ENCODE data around the gene GCSAM.

GCSAM gene

DNA sequence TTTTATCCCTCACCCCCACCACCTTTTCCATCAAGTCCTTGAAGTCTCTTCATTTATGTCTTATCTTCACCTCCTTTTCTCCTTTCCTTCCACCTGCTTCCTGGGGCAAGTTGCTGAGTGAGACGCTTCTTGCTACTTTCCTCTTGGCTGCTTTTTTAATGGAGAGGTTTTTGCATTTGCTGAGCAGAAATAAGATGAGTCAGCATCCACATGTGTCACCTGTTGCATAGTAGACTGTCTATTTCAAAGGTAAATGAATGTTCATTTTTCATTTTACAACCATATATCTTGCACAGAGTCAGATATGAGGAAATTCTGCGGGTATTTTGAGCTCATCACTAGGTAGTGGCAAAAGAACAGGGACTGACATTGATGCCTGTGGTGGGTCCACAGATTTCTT, 28.3 kb downstream of the GCSAM start:
- no peak for DNase-seq (ENCODE audit: low read depth, low spot score)

DNA sequence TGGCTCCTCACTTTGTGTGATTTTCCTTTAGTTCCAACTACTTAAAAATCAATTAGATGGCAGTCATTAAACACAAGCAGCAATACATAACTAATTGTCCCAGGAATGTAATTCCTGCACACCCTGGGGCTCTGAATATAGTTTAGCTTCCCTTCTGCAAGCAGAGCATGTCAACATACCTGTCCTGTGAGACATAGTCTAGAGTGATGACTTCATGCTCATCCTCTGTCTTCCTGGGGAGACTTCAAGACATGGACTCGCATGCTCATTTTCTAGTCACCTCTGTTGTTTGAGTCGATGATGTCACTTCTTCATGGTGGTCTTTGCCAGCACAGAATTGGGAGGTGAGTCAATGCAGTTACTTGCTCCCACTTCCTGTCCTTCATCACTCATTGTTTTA, 31.1 kb downstream of the GCSAM start:
- no peak for DNase-seq (ENCODE audit: low read depth, low spot score)

DNA sequence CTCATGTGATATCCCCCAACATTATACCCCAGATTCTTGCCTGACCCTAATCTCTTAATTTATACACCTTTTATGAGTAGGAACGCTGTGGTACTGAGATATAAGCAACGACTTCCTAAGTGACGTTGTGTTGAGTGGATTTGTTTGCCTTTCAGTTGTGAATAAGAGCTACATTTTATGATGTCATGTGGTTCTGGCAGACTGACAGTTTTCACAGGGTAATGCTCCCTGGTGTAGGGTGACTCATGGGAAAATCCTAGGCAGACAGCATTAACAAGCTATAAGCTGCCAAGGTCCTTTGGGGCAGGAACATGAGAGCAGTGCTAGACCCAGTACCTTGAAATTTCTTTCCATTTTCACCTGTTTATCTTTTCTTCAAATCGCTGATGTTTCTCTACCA, 35.7 kb downstream of the GCSAM start:
- DNase-seq (ENCODE audit: low read depth, low spot score), result peak; percentile 93

DNA sequence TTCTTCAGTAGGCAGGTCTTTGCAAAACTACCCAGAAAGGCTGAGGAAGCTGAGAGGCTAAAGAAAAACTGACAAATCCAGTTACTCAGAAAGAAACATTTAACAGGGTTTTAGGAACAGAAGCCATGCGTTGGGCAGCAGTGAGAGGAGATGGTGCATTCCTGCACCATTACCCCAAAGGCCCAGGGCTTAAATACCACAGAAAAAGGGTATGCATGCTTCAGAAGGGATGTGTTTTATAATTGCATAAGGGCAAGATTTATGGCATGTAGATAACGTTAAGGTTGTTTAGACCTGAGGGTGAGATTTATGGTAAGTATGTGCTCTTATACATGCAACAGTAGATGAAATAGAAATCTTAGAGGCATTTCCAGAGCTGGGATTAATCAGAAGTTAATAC, 36.9 kb downstream of the GCSAM start:
- DNase-seq (ENCODE audit: low read depth, low spot score), result no peak

DNA sequence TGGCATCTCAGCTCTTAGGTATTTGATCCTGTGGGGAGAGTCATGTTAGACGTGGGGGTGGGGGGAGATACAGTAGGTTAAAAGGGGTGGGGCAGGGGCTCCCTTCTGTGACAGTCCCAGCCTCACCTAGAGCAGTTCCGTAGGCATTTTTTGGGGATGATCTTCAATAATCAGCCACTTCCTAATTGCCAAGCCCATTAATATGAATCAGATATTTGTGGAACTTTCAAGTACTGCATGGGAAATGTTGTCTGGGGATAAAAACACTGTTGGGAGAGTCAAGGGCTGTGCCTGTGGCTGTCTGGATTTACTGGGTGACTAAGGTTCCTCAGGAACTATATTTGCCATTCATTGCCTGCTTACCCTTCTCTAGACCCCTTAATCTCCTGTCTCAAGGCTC, 37.3 kb downstream of the GCSAM start:
- no peak for DNase-seq (ENCODE audit: low read depth, low spot score)

DNA sequence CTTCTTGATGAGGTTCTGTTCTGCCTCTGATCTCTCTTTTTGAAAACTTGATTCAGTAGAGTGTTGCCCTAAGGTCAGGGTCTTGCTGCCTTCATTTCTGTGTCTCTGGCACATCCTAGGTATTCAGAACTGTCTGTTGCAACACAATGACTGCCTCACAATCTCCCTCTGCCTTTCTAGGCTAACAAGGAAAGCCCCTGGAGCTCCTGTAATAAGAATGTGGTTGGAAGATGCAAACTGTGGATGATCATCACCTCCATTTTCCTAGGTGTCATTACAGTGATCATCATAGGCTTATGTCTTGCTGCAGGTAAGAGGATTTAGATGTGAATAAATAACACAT, 39.9 kb downstream of the GCSAM start:
- no peak for DNase-seq (ENCODE audit: low read depth, low spot score)

DNA sequence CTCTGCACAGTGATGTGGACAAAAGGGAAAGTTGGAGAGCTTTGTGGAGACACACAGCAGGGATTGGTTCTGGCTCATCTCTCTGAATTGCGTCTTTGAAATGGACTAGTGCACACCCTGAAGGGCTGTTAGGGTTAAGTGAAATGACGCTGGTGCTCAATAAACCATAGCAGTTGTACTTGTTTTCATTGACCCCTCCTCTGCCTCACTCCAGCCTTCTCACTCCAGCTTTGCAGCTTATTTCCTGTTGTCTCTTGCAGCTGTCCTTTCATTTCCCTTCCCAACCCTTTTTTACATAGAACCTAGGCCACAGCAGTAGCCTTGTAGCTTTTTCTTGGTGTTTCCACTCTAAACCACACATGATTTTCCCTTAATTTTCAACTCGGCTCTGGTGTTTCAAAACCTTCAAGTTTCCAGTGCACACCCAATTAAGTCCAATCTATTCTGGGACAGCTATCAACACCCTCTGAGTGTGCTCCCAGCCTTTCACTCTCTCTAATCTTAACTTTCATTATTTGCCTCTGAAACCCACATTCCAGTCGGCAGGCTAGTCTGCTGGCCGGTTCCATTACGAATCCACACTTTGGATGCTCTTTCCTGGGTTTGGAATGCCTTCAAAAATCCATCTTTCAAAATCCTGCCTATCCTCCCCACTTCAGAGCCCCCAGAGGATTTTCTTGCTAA, 40.4 kb downstream of the GCSAM start:
- DNase-seq (ENCODE audit: low read depth, low spot score), result no peak

DNA sequence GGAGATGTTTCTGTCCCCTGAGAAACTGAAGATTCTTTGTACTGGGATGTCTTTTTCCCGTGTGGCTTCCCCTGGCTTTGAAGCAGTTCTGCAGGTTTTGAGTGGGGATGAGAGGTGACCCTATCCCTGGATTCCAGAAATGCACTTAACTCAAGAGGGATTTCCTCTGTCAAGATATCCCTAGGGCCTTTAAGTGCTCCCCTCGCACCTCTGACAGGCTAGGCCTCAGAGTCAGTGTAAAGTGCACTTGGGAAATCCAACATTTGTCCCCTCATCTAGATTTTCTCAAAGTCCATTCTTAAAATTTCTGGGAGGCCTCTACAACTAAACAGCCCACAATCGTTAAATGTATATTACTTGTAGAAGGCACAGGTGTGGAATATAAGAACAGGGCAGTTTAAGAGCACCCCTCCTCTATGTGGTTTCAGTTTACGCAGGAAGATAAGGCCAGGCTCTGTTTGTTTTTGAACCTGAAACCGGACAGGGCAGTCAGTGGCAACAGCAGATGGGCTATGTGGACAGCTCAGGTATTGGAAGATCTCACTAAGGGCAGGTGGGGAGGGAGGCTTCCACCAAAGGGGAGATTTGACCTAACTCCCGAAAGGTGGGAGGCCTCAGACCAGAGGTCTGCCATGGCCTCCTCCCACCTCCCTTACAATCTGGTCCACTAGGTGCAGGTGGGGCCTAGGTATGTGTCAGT, 42.0 kb downstream of the GCSAM start:
- DNase-seq (ENCODE audit: low read depth, low spot score), result no peak

DNA sequence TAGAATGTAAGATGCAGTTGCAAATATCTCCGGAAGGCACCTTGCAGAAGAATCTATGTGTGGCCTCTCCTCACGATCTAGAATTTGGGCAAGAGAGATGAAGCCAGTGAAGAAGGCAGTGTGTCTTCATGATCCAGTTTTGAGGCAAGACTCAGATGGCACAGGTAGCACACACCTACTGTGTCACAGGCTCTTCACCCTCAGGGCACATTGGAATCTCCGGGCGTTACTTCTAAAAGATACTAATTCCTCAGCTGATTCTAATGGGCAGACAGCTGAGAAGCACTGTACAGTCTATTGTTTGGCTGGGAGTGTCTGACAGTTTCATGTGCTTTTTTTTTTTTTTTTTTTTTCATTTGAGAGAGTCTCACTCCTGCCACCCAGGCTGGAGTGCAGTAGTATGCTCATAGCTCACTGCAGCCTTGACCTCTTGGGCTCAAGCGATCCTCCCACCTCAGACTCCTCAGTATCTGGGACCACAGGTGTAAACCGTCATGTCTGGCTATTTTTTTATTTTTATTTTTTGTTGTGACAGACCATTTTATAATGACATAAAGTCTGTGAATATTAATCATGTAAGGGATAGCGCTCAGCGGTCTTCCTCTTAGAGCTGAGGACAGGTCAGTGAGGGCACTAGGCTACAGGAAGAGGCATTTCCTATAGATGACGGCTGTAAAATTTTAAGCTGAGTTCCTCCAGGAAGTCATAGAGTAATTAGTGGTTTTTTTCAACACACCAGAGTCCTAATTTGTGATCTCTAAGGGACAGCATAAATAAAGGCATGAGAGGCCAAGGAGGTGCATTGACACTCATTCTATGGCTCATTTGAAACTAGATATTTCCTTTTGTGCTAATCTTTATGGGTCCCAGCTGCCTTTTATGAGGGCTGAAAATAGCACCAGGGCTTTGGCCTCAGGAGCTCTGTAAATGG, 42.8 kb downstream of the GCSAM start:
- no peak for DNase-seq (ENCODE audit: low read depth, low spot score)

DNA sequence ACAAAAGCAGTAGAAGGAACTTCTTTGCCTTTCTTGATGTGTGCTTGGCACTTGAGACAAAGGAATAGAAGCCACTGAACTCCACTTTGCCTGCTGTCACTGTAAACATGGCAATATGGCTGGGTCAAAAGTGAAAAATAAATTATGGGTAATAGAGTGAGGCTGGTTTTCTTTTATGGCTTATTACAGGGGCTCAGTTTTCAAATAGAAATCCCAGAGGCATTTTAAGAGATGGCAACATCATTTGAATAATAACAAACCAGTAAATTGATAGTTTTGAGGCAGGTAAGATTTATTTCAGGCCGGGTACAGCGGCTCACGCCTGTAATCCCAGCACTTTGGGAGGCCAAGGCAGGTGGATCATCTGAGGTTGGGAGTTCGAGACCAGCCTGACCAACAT, 44.1 kb downstream of the GCSAM start:
- no peak for DNase-seq (ENCODE audit: low read depth, low spot score)

DNA sequence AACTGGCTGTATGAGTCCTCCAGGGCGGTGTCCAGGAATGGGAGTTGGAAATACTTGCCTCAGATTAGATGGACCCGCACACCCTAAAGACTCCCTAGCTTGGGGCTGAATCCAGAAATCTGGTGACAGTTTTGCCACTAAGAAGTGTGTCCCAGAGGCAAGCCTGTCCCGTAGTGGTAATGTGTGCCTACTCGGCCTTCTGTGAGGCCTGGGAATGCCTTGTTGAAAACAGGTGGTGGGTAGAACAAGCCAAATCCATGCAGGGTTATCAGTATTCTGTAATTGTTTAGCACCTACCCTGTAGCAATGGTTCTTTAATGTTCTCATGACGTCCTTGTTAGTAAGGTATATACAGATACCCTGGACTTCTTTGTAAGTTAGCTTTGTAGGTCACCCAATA, 45.3 kb downstream of the GCSAM start:
- DNase-seq (ENCODE audit: low read depth, low spot score), result no peak

DNA sequence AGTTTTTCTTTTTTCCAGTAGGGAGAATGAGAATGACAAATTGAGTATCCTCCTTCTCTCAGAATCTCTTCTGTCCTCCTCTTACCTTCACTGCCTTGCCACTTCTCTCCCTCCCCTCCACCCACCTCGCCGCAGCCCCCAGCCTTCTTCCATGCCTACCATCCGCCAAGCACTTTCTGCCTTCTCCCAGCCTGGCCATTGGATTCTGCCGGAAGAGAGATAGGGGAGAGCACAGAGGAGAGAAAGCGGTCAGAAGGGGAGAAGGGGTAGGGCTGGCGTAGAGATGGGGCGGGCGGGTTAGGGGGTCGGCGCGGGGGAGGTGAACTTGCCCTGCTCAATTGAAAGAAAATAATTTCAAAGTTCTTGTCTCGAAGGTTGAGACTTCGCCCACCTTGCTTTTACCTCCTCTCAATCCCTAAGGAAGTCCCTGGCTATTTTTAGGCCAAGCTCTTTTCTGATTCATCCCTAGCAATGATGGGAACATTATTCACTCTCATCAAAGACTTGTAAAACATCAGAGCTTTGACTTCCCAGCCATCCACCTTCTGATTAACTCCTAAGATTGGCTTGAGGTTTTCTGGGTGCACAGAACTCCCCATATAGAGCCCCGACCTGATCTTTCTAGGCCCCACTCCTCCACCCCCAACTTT, 46.0 kb downstream of the GCSAM start:
- no peak for DNase-seq (ENCODE audit: low read depth, low spot score)

DNA sequence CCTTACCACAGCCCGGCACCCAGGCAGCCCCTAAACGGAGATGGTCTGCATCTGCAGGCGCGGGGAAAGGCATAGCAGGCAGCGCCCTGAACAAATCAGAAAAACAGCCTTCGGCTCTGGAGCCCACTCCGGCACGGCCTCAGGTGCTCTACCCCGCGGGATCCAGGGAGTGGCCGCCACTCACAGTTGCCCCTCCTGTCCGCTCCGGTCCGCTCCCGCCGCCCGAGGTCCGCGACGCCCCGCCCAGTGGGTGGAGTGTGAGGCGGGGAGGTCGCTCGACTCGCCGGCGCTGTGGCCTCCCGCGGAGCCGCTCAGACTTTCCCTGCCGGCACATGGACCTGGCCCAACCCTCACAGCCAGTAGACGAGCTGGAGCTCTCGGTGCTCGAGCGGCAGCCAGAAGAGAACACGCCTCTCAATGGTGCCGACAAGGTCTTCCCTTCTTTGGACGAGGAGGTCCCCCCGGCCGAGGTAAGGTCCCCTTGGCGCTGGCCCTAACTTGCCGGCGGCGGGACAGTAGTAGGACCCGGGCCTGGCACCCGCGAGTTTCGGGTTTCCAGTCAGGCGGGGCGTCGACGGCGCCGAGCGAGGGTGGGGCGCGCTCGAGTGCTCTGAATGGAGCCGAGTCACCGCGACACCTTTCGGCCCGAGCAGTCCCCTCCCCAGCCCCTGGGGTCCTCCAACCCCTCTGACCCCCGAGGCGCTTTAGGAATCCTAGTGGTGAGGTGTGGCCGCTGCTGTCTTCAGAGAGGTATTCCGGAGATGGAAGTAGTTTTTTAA, 46.8 kb downstream of the GCSAM start, which contains the start of gene C3orf52:
C3orf52 (plus strand) TSS at position 314 of the 779 bp plus-strand sequence; CDS start at position 333, 19 bp downstream.
- DNase-seq (ENCODE audit: low read depth, low spot score), result peak; percentile 58

DNA sequence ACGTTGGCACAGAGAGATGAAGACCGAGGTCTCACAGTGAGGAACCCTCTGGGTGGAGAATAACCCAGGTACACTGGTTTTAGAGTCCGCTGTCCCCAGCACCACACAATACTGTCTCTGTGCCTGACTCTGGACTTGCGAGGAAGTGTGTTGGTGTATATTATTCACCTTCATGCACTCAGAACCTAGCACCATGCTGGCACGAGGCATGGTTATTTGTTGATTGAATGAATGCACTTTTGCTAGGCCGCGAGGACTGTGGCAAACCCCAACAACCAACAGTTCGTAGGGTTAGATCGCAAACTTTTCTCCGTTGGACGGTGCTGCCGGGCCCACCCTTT, 47.3 kb downstream of the GCSAM start:
- no peak for DNase-seq (ENCODE audit: low read depth, low spot score)

DNA sequence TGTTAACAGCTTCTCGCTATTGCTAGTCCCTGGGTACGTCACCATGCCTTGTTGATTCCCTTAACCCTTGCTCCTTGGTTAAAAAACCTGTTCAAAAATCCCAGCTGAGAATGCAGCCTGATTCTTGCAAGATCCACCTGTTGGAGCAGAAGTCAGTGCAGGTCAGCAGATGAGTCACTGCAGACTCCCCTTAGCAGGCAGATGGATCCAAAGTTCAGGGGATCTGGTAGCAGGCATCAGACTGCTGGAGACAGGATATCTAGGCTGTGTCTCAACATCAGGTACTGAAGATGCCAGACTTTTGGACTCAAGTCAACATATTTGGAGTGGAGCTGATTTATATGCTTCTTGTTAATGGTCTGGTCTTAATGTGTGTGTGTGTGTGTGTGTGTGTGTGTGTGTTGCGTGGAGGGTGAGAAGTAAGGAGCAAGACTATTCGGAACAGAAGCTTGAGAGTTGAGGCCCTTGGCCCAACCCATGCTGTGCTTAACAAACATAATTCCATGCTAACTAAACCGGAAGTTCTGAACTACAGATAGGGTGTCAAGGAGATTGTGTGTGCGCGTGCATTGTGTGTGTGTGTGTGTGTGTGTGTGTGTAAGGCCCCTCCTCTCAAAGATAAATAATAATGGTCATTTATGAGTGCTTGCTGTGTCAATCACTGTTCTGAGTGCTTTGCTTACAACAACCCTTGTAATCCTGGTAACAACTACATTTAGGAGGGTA, 47.9 kb downstream of the GCSAM start:
- no peak for DNase-seq (ENCODE audit: low read depth, low spot score)

DNA sequence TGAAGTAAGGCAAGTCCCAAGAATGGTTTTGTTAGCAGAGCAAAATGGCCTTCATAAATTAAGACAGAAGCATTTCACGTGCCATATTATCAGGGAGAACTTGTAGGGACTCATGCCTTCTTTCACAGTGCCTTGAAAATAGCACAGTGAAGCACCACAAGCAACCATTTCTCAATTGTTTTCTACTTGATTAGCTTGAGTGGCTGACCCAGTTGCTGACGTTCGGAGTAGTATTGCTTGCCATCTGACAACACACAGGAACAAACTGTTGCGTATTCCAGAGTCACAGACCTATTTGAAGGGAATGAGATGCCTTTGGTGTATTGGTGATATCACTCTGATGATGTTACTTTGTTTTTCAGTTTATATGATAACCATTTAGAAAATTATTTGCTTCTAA, 49.8 kb downstream of the GCSAM start:
- DNase-seq (ENCODE audit: low read depth, low spot score), result no peak

DNA sequence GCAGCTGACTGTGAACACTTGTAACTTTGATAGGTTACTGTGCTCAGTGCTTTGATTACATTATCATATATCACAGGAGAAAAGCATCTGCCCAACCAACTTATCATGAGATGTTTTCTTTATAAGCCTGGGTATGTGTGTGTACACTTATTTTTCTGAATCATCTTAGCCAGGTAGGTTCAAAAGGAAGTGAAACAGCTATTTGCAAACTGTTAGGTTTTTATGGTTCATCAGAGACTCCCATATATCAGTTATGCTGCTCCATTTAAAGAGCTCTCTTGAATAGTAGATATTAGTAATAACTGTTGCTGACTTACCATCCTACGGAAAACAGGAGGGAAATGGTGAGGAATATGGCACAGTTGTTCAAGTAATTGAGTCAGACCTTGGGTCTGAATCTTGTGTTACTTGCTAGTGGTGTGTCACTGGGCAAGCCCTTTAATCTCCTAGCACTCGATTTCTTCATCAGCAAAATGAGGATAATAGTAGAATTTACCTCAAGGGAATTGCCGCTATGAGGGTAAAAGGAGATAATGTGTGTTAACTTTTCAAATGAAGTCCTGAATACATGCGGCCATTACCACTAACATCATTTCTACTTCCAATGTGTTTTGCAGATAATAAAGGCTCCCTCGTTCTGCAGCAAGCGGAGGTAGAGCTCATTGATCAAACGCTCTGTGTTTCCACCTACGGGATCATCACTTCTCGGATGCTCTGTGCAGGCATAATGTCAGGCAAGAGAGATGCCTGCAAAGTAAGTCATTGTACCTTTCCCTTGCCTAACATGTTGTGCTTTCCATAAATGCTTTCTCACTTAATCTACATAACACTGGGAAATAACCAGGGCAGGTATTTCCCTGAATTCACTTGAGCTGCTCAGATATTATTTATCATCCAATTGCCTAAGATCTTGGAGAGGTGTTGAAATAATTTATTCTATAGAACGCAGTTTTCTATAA, 54.6 kb downstream of the GCSAM start:
- no peak for DNase-seq (ENCODE audit: low read depth, low spot score)

DNA sequence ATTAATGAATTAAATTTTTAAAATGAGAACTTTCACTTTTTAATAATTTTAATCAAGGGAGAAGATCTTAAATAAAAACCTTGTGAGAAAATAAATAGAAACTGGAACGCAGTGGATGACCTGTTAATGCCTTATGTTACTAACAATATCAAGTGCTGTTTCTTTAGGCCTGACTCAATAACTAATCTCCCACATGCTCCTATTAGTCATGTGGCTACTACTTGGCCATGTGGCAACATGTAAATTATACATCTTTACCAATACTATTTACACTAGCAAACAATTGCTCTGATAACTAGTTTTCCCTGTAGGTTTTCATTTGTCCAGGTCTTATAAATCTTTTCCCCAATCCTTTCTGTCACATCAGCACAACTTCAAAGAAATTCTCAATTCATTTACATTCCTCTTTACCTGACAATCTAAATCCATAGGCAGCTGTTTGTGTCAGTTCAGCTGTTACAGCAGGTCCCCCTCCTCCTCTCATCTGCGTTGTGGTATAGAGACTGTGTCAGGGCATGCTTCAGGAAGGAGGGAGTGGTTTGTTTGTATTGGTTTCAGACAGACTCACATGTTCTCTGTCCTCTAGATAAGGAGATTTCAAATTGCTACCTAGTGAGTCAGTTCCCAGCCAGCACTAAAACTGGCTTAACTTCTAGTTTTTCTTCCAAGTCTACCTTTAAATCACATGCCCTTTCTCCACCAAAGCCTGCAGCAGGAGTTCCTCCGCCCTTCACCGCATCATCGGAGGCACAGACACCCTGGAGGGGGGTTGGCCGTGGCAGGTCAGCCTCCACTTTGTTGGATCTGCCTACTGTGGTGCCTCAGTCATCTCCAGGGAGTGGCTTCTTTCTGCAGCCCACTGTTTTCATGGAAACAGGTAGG, 58.2 kb downstream of the GCSAM start:
- DNase-seq (ENCODE audit: low read depth, low spot score), result no peak

All from brain pericyte (primary cell).